Colonic mucosa (tissue), 4 donors: ENCODE results near the gene EPB41L1. TPM values are rescaled to one million over a fixed set of nuclear protein-coding genes. Genes with fewer than 3 reads are reported as not detected.

Experiments used
- DNase-seq: peaks from one replicate; pipeline ENCODE4 v3.0.0-alpha.2; 2020
- H3K27ac ChIP-seq: fragments of 200-600 bp; one replicate; pipeline ENCODE4 v1.8.0; 2021
- H3K27me3 ChIP-seq: fragments of 200-600 bp; one replicate; pipeline ENCODE4 v1.8.0; 2021
- H3K36me3 ChIP-seq: fragments of 200-600 bp; one replicate; pipeline ENCODE4 v1.8.0; 2021
- H3K4me1 ChIP-seq: fragments of 200-600 bp; one replicate; pipeline ENCODE4 v1.8.0; 2021; ENCODE audit warnings: mild to moderate bottlenecking
- H3K4me3 ChIP-seq: fragments of 200-600 bp; one replicate; pipeline ENCODE4 v1.8.0; 2021
- H3K9ac ChIP-seq, 2 donors: one replicate each; pipeline ENCODE4 v1.7.0; 2013; ENCODE audit warnings: control low read depth in 2 of 2, low read depth in 2 of 2, low read length in 2 of 2
- H3K9me3 ChIP-seq: fragments of 200-600 bp; one replicate; pipeline ENCODE4 v1.8.0; 2021
- intact Hi-C: fragments of 100-400 bp; cut with DNase I; formaldehyde crosslinking; loops from one replicate; pipeline ENCODE4 v1.14.1; 2022
- total RNA-seq, 2 donors: library from RNA; stranded (reverse); fragmentation: NEBNext Ultra II Directional in 1 of 2; extraction: Animal tissue kit (Norgen Biotek cat#: 25700) in 1 of 2; gene quantifications; one replicate each; pipeline ENCODE4 v1.2.1, GENCODE V29; 2021
- TF ChIP-seq, protein P1 (sequence below): fragments of 200-600 bp; IDR thresholded peaks from one replicate; pipeline ENCODE4 v1.8.0; 2022; ENCODE audit warnings: antibody characterized with exemption, mild to moderate bottlenecking
- donor health status: healthy.
- donor health status: DM: no; HTN: no; CAD: no.
- donor health status: DM: no; HTN: no; CAD: no.

The EPB41L1 gene
- total RNA-seq, 2 donors from 2014 or later, result 40.3 to 59.2 TPM

DNA sequence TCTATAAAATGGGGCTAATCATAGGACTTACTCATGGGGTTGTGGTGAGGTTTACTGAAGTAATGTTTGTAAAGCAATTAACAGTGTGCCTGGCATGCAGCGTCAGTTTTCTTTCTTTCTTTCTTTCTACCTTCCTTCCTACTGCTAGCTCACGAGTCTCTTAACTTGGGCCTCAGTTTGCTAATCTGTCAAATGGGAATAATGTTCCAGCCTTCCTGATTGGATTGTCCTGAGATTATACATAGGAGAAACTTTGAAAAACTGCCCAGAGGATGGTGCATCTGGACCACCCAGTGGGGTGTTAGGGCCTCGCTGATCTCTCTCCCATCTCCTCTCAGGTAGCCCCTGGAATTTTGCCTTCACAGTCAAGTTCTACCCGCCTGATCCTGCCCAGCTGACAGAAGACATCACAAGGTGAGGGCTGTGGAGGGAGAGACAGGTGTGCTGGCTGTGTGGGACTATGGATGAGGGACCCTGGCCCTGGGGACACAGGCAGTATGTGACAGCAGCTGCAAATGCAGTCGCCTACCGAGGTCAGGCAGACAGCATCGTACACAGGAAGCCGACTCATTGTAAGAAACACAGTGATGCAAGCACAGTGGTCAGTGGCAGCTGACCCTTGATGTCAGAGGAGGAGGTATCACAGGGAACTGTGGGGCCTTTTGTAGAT, 27.5 kb downstream of the EPB41L1 start:
- Histone ChIP-seq H3K9ac (no peak overlapping the region), H3K27ac (no peak overlapping the region), H3K9me3 (no peaks in the 10 kb centered on the region), H3K27me3 (no peaks in the 10 kb centered on the region), H3K4me1 (no peaks in the 10 kb centered on the region), H3K36me3 (no peaks in the 10 kb centered on the region), H3K4me3 (no peak overlapping the region)
- TF ChIP-seq, protein P1, sequence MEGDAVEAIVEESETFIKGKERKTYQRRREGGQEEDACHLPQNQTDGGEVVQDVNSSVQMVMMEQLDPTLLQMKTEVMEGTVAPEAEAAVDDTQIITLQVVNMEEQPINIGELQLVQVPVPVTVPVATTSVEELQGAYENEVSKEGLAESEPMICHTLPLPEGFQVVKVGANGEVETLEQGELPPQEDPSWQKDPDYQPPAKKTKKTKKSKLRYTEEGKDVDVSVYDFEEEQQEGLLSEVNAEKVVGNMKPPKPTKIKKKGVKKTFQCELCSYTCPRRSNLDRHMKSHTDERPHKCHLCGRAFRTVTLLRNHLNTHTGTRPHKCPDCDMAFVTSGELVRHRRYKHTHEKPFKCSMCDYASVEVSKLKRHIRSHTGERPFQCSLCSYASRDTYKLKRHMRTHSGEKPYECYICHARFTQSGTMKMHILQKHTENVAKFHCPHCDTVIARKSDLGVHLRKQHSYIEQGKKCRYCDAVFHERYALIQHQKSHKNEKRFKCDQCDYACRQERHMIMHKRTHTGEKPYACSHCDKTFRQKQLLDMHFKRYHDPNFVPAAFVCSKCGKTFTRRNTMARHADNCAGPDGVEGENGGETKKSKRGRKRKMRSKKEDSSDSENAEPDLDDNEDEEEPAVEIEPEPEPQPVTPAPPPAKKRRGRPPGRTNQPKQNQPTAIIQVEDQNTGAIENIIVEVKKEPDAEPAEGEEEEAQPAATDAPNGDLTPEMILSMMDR, result no peak
- DNase-seq, result no peak
- intact Hi-C loops, result no loop called here

DNA sequence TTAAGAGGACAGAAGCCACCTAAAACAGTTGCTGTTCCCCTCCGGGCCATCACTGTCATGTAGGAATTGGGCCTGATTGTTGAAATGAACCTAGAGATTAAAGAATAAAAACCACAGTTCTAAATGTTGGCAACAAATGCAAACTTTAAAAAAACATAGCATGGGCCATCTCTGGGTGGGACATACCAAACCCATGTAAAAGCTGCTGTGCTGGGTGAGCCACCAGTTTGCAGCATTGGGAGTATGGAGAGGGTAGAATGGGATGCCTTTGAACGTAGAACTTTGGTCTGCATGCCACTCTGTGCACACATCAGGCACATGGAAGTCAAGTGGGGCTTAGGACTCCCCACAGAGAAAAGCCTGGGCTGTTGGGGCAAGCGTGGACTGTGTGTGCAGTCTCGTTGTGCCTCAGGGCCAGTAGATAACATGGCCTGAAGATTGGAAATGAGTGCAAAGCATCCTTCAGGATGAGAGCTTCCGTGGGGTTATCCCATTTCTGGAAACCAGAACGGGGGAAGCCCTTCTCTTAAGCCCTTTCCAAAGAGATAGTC, 28.1 kb downstream of the EPB41L1 start:
- H3K27me3 ChIP-seq, result no peaks in the 10 kb centered on the region
- DNase-seq, result no peak
- H3K4me1 ChIP-seq, result no peaks in the 10 kb centered on the region
- H3K36me3 ChIP-seq, result no peaks in the 10 kb centered on the region
- intact Hi-C loops, result no loop called here
- H3K9ac ChIP-seq, result no peak overlapping the region
- H3K27ac ChIP-seq, result no peak overlapping the region
- TF ChIP-seq, protein P1, result no peak
- H3K4me3 ChIP-seq, result no peak overlapping the region
- H3K9me3 ChIP-seq, result no peaks in the 10 kb centered on the region

DNA sequence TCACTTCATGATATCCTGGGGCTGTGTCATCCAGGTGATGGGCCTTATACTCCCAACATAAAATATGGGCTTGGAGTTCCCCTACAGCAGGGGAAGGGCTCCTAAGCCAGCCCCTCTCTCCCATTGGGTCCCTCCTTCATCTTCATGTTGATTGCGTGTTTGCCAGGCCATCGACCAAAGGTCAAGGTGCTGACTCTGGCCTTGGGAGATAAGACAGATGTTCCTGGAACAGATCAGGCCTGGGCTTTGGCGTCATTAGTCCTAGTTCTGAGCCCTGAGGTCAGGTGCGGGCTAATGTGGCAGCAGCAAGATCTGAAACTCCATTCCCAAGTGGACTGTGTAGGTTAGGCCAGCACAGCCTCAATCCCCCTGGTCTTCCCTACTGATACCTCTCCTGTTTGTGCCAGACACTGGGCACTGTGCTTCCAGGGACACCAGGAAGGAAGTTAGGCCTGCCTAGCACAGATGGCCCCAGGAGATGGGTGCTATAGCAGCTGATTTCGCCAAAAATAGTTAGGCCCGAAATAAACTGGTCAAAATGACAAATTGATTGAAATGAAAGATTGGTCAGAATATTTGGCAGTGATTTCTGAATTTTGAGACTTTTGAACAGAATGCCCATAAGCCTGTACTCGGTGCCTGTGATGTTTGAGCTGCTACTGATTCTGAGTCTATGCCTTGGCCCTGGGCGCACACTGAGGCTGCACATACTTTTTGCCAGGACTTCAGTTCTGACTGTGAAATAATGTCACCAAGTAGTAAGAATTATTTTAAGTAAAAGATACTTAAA, 28.8 kb downstream of the EPB41L1 start:
- Histone ChIP-seq H3K4me3 (no peak overlapping the region), H3K27me3 (no peaks in the 10 kb centered on the region), H3K27ac (no peak overlapping the region), H3K4me1 (no peaks in the 10 kb centered on the region), H3K36me3 (no peaks in the 10 kb centered on the region), H3K9me3 (no peaks in the 10 kb centered on the region), H3K9ac (no peak overlapping the region)
- intact Hi-C loops, result no loop called here
- no peak for DNase-seq
- TF ChIP-seq, protein P1, result no peak

DNA sequence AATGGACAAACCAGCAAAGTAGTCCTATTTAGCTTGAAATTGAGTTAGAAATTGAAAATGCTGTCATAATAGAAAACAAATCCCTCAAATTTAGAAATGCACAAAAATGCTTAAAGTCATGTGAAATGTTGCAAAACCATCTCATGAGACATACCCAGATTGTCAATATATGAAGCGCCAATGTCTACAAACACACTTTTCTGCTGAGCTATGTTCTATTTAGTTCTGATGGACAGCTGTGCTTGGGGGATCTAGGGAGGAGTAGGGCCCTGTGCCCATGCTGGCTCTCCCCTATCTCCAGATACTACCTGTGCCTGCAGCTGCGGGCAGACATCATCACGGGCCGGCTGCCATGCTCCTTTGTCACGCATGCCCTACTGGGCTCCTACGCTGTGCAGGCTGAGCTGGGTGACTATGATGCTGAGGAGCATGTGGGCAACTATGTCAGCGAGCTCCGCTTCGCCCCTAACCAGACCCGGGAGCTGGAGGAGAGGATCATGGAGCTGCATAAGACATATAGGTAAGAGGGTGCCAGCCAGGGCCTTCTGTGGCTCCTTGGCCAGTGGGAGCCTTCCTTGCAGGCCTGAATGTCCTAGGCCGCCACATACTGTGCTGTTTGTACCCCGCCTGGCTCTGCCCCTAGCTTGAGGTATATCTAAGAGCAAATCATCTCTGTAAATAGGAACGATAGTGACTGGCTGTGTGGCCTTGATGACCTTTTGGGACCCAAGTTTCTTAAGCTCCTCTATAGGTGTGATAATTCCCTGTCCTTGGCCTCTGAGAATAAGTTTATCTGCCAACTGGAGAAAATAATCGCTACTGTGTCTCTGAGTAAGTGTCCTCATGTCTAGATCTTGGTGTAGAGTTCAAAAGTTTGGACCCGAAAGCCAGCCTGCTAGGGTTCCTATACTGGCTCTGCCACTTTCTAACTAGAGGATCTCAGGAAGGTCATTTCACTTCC, 30.6 kb downstream of the EPB41L1 start:
- Histone ChIP-seq H3K9me3 (no peaks in the 10 kb centered on the region), H3K36me3 (no peaks in the 10 kb centered on the region), H3K27ac (no peak overlapping the region), H3K27me3 (no peaks in the 10 kb centered on the region), H3K9ac (no peak overlapping the region), H3K4me3 (no peak overlapping the region), H3K4me1 (no peaks in the 10 kb centered on the region)
- intact Hi-C loops, result no loop called here
- no peak for DNase-seq
- TF ChIP-seq, protein P1, result no peak
